Measurements from ENCODE around the gene FAM135A. TPM values are rescaled to one million over a fixed set of nuclear protein-coding genes. Genes with fewer than 3 reads are reported as not detected.

Gene FAM135A
- total and polyA plus RNA-seq, 2 of the 8 experiments (the other 6 are each of a cell fraction or from before 2014, with no cell fraction given) = 17.4 to 35.7 TPM

DNA sequence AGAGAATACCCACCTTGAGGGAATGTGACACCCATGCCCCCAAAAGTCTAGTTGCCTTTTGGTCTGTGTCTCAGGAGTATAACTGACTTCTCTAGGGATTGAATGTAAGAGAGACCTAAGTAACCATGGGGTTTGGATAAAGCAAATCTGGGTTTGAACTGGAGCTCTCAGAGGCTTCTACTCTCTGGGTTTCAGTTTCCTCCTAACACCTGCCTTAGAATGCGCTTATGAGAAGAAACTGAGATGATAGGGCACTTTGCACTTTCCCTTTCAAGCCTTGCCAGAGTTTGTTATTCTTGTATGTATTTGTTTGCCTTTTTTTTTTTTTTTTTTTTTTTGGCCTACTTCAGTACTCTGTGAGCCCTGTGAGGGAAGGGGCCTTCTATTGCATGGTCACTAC, 172.8 kb downstream of the FAM135A start:
- H2AK5ac ChIP-seq (ENCODE audit: low read depth, low read length) = no peak overlapping the region
- CTCF ChIA-PET (ENCODE audit: partially characterized antibody) = interaction anchor here (0.7 to 1.3 kb wide), 2 partner anchors 298 to 370 kb away, joined by 3 to 4 read pairs; no protein-coding TSS in a partner anchor

More for the DNA sequence above, 172.8 kb downstream of the FAM135A start:
- H2BK5ac ChIP-seq (ENCODE audit: low read depth, low read length) = no peak overlapping the region
- H4K20me1 ChIP-seq (replicated peaks in 1 of 2; ENCODE audit: control insufficient read depth in 1 of 2, insufficient read depth in 2 of 2, low read length in 2 of 2) = peaks cover 0 to 2% of the 10 kb centered on the region in 2 experiments
- no peak overlapping the region for H2BK15ac ChIP-seq (ENCODE audit: low read length)
- H3K14ac ChIP-seq (ENCODE audit: insufficient read length) = no peak overlapping the region
- no peaks in the 10 kb centered on the region for H3K4me1 ChIP-seq (replicated peaks in 1 of 4; ENCODE audit: control insufficient read depth in 3 of 4, insufficient read depth in 4 of 4, low read length in 3 of 4)
- peaks cover 0 to 16% (median 6%) of the 10 kb centered on the region in 4 experiments; a peak in 4 of 8 replicates for H3K36me3 ChIP-seq (ENCODE audit: control insufficient read depth in 2 of 4, insufficient read depth in 4 of 4, low read length in 3 of 4)
- TF ChIP-seq RAD21 (IDR thresholded peaks at IDR 0.05 in 1 of 2, conservative IDR thresholded peaks at IDR 0.05 in 1 of 2; ENCODE audit: low read depth in 2 of 2, low read length in 2 of 2) (no peak), RBBP5 (IDR thresholded peaks at IDR 0.05; ENCODE audit: borderline replicate concordance, low read depth, low read length) (no peak)
- H2BK120ac ChIP-seq (replicated peaks; ENCODE audit: low read depth, low read length) = no peak overlapping the region
- no peaks in the 10 kb centered on the region for H3K9me3 ChIP-seq (ENCODE audit: insufficient read depth in 2 of 2, low read depth in 1 of 2, low read length in 1 of 2)
- no peak overlapping the region for H3K27ac ChIP-seq (ENCODE audit: low read depth, low read length)
- H3K4me2 ChIP-seq (ENCODE audit: insufficient read depth in 1 of 2, low read depth in 2 of 2, low read length in 2 of 2) = no peak overlapping the region
- no peak overlapping the region for H3K4me3 ChIP-seq (ENCODE audit: extremely low read depth in 1 of 4, insufficient read depth in 2 of 4, low read depth in 3 of 4, low read length in 4 of 4)
- no peak overlapping the region for H3K9ac ChIP-seq (replicated peaks in 1 of 4; ENCODE audit: extremely low read depth in 1 of 4, low read depth in 3 of 4, low read length in 3 of 4)
- H3K56ac ChIP-seq (replicated peaks; ENCODE audit: insufficient read length, low read depth, low read length) = no peak overlapping the region
- no peak overlapping the region for H2AFZ ChIP-seq (ENCODE audit: low read length)
- H3K79me1 ChIP-seq (ENCODE audit: low read depth, low read length) = no peaks in the 10 kb centered on the region
- H3K27me3 ChIP-seq (replicated peaks in 1 of 4; ENCODE audit: control insufficient read depth in 3 of 4, extremely low read depth in 1 of 4, insufficient read depth in 3 of 4, low read length in 3 of 4) = no peaks in the 10 kb centered on the region
- H2BK20ac ChIP-seq (ENCODE audit: low read length) = no peak overlapping the region
- H2BK12ac ChIP-seq (ENCODE audit: low read depth, low read length) = no peak overlapping the region
- no peak overlapping the region for H3K4ac ChIP-seq (replicated peaks; ENCODE audit: insufficient read length, low read depth, low read length)
- no peak overlapping the region for H3K18ac ChIP-seq (ENCODE audit: extremely low read depth, low read length)
- H4K8ac ChIP-seq (ENCODE audit: extremely low read depth, insufficient read depth, low read length) = no peak overlapping the region
- WGBS, 2 experiments (ENCODE audit: extremely low coverage in 1 of 2, insufficient coverage in 1 of 2, insufficient read length in 1 of 2, insufficient replicate concordance in 2 of 2, low coverage in 1 of 2, low lambda C conversion rate in 2 of 2, missing lambda C conversion rate in 1 of 2) = 89% methylated on average over 1 of the region's 1 CpG; no CpG with 5 or more reads in 1 of the 2 experiments
- no peak overlapping the region for H4K91ac ChIP-seq (replicated peaks; ENCODE audit: insufficient read length, low read length)
- H3K23ac ChIP-seq (ENCODE audit: insufficient read length) = no peak overlapping the region
- no peak overlapping the region for H4K5ac ChIP-seq (ENCODE audit: insufficient read length, low read depth, low read length)
- H3K79me2 ChIP-seq (ENCODE audit: control insufficient read depth in 1 of 2, insufficient read depth in 2 of 2, low read length in 2 of 2) = no peaks in the 10 kb centered on the region
- DNase-seq (ENCODE audit: low read depth in 1 of 2, low spot score in 2 of 2) (no peak), FAIRE-seq (no peak)
- POLR2A ChIA-PET (ENCODE audit: partially characterized antibody) = no interaction called here
- no peaks in the 10 kb centered on the region for H3K23me2 ChIP-seq (ENCODE audit: low read depth, low read length)

Data from H1 (cell line).